OCI-LY1 (cell line): ENCODE results near the gene NCKAP1.

Experiments
- H2AFZ ChIP-seq: fragments of 200-600 bp; sonication (generic), shearing (Covaris generic); 2 replicates; pipeline ENCODE4 v1.6.0; 2014; ENCODE audit warnings: antibody characterized with exemption, mild to moderate bottlenecking, low read length
- H3F3A ChIP-seq: fragments of 200-600 bp; sonication (generic), shearing (Covaris generic); 2 replicates; pipeline ENCODE4 v1.6.0; 2014; ENCODE audit warnings: mild to moderate bottlenecking, antibody characterized with exemption, low read length, moderate library complexity; ENCODE audit not compliant: insufficient read depth
- H3K27ac ChIP-seq: fragments of 200-600 bp; sonication (generic); 2 replicates; pipeline ENCODE4 v1.5.1; 2014; ENCODE audit warnings: low read length, mixed run types, mild to moderate bottlenecking, low read depth; ENCODE audit not compliant: poor library complexity, severe bottlenecking
- H3K27me3 ChIP-seq: fragments of 200-600 bp; sonication (generic); 2 replicates; pipeline ENCODE4 v1.6.0; 2014; ENCODE audit warnings: antibody characterized with exemption, mild to moderate bottlenecking, low read length, moderate library complexity; ENCODE audit not compliant: insufficient read depth
- H3K36me3 ChIP-seq: fragments of 200-600 bp; sonication (generic); 2 replicates; pipeline ENCODE4 v1.6.1; 2014; ENCODE audit warnings: mild to moderate bottlenecking, antibody characterized with exemption, low read length, moderate library complexity, mixed read lengths; ENCODE audit not compliant: insufficient read depth
- H3K4me1 ChIP-seq: fragments of 200-600 bp; sonication (generic); 2 replicates; pipeline ENCODE4 v1.5.1; 2014; ENCODE audit warnings: mild to moderate bottlenecking, low read length, moderate library complexity; ENCODE audit not compliant: insufficient read depth, severe bottlenecking
- H3K4me2 ChIP-seq: fragments of 200-600 bp; sonication (generic), shearing (Covaris generic); 2 replicates; pipeline ENCODE4 v1.6.1; 2014; ENCODE audit warnings: low read length
- H3K4me3 ChIP-seq: fragments of 200-600 bp; sonication (generic); 2 replicates; pipeline ENCODE4 v1.5.1; 2014; ENCODE audit warnings: low read length, low read depth, mild to moderate bottlenecking, mixed read lengths; ENCODE audit not compliant: poor library complexity, severe bottlenecking
- H3K79me2 ChIP-seq: fragments of 200-600 bp; shearing (Covaris generic); 2 replicates; pipeline ENCODE4 v1.6.1; 2016; ENCODE audit warnings: mixed run types, low read length, mixed read lengths; ENCODE audit not compliant: insufficient read depth
- H3K9ac ChIP-seq: fragments of 200-600 bp; sonication (generic), shearing (Covaris generic); 2 replicates; pipeline ENCODE4 v1.6.1; 2014; ENCODE audit warnings: mild to moderate bottlenecking, low read length, mixed read lengths
- H3K9me2 ChIP-seq: fragments of 200-600 bp; sonication (generic), shearing (Covaris generic); 2 replicates; pipeline ENCODE4 v1.6.1; 2014; ENCODE audit warnings: low read depth, mild to moderate bottlenecking, low read length, mixed read lengths
- H3K9me3 ChIP-seq: fragments of 200-600 bp; shearing (Covaris generic); 2 replicates; pipeline ENCODE4 v1.6.1; 2014; ENCODE audit warnings: low read length, mixed read lengths
- H4K20me1 ChIP-seq: fragments of 200-600 bp; sonication (generic), shearing (Covaris generic); 2 replicates; pipeline ENCODE4 v1.6.0; 2016; ENCODE audit warnings: mild to moderate bottlenecking, low read length; ENCODE audit not compliant: insufficient read depth
- EZH2 ChIP-seq: fragments of 200-600 bp; sonication (generic), shearing (Covaris generic); IDR thresholded peaks from 2 replicates; pipeline ENCODE4 v1.8.0; 2017; ENCODE audit warnings: borderline replicate concordance, mixed run types, mild to moderate bottlenecking, antibody characterized with exemption, low read length, moderate library complexity, mixed read lengths
- TF ChIP-seq, protein P1 (sequence below): fragments of 200-600 bp; sonication (generic), shearing (Covaris generic); IDR thresholded peaks from 2 replicates; pipeline ENCODE4 v1.5.1; 2017; ENCODE audit warnings: mild to moderate bottlenecking, antibody characterized with exemption, low read length, moderate library complexity, mixed read lengths

The NCKAP1 gene, protein sequence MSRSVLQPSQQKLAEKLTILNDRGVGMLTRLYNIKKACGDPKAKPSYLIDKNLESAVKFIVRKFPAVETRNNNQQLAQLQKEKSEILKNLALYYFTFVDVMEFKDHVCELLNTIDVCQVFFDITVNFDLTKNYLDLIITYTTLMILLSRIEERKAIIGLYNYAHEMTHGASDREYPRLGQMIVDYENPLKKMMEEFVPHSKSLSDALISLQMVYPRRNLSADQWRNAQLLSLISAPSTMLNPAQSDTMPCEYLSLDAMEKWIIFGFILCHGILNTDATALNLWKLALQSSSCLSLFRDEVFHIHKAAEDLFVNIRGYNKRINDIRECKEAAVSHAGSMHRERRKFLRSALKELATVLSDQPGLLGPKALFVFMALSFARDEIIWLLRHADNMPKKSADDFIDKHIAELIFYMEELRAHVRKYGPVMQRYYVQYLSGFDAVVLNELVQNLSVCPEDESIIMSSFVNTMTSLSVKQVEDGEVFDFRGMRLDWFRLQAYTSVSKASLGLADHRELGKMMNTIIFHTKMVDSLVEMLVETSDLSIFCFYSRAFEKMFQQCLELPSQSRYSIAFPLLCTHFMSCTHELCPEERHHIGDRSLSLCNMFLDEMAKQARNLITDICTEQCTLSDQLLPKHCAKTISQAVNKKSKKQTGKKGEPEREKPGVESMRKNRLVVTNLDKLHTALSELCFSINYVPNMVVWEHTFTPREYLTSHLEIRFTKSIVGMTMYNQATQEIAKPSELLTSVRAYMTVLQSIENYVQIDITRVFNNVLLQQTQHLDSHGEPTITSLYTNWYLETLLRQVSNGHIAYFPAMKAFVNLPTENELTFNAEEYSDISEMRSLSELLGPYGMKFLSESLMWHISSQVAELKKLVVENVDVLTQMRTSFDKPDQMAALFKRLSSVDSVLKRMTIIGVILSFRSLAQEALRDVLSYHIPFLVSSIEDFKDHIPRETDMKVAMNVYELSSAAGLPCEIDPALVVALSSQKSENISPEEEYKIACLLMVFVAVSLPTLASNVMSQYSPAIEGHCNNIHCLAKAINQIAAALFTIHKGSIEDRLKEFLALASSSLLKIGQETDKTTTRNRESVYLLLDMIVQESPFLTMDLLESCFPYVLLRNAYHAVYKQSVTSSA

DNA sequence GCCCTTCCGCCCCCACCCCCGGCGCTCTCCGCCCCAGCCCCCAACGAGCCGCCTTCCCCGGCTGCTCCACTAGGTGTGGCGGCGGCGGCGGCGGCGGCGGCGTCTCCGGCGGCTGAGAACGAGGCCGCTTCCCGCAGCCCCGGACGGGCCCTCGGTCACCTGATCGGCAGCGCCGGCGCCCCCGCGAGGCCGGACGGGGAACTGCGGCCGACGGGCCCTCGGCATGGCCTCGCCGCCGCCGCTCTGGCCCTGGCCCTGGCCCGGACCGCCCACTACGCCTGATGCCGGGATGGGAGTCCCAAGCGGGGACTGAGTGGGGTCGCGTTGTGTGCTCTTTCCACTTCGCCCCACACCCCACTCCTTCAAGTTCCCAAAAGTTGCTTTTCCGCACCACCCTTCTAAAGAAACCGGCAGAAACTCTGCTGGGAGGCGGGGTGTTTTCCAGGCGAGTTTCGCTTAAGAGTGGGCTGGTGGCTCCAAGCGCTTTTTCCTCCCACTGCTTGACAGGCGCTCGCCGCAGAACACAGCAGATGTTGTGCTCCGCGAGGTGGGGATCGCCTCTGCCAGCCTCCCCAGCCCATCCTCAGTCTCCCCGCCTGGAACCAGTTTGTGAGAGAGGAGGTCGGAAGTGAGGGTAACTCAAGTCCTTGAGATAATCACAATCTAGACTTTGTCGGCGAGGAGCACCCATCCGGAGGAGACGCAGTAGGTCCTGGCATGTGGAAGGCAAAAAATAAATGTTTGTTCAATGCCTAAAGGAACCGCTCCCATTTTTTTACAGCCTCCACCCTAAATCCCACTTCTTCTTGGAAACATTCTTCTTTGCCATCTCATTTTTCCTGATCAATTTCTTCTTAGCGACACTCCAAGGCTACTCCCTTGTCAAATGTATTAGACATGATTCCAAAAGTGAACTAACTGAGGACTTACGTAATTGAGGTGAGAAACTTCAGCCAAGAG is at the start of gene NCKAP1:
Gene NCKAP1 (minus strand): TSS at position 117 of the 960 bp plus-strand sequence. CDS start 358 bp downstream, outside the sequence.
- H3K9ac ChIP-seq: peak within 1 kb of the TSS; percentile 37; the same call in 1 of the 2 replicates
- no peaks in the 10 kb centered on the region for H4K20me1 ChIP-seq
- TF ChIP-seq, protein P1, sequence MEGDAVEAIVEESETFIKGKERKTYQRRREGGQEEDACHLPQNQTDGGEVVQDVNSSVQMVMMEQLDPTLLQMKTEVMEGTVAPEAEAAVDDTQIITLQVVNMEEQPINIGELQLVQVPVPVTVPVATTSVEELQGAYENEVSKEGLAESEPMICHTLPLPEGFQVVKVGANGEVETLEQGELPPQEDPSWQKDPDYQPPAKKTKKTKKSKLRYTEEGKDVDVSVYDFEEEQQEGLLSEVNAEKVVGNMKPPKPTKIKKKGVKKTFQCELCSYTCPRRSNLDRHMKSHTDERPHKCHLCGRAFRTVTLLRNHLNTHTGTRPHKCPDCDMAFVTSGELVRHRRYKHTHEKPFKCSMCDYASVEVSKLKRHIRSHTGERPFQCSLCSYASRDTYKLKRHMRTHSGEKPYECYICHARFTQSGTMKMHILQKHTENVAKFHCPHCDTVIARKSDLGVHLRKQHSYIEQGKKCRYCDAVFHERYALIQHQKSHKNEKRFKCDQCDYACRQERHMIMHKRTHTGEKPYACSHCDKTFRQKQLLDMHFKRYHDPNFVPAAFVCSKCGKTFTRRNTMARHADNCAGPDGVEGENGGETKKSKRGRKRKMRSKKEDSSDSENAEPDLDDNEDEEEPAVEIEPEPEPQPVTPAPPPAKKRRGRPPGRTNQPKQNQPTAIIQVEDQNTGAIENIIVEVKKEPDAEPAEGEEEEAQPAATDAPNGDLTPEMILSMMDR: peak; percentile 73
- no peak for TF ChIP-seq EZH2

DNA sequence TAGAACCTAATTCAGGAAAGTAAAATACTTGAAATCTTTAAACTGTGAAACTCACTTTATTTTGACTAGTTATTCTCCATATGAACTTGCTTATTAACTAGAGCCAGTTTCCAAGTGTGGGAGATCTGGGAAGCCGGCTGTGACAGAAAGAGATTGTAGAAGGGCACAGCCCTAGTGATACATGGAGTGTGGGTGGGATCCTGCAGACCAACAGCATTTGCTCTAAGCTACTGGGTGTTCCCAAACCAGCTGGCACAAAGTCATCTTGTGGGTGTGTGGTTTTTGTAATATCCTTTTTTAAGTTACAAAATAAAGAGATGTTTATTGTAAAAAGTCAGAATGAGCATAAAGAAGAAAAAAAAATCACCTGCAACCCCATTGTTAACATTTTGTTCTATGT is 43.7 kb upstream of the NCKAP1 start:
- H3K4me3 ChIP-seq: no peak overlapping the region
- no peaks in the 10 kb centered on the region for H3K9me3 ChIP-seq
- no peaks in the 10 kb centered on the region for H3K27me3 ChIP-seq
- no peak for TF ChIP-seq EZH2
- TF ChIP-seq, protein P1: no peak
- no peak overlapping the region for H3K27ac ChIP-seq
- H3K4me2 ChIP-seq: no peak overlapping the region
- H2AFZ ChIP-seq: no peak overlapping the region
- H4K20me1 ChIP-seq: no peaks in the 10 kb centered on the region
- no peaks in the 10 kb centered on the region for H3K79me2 ChIP-seq
- no peak overlapping the region for H3K9ac ChIP-seq
- H3K9me2 ChIP-seq: no peaks in the 10 kb centered on the region
- H3K36me3 ChIP-seq: no peaks in the 10 kb centered on the region
- no peaks in the 10 kb centered on the region for H3F3A ChIP-seq
- H3K4me1 ChIP-seq: peaks cover 16% of the 10 kb centered on the region

More for the DNA sequence above, at the start of gene NCKAP1:
- Histone ChIP-seq H3K4me1 (peaks cover 31% of the 10 kb centered on the region), H3K79me2 (no peaks in the 10 kb centered on the region), H3K27me3 (no peaks in the 10 kb centered on the region), H3K9me2 (no peaks in the 10 kb centered on the region), H2AFZ (no peak within 1 kb of the TSS), H3K4me2 (peak within 1 kb of the TSS; percentile 70), H3K9me3 (no peaks in the 10 kb centered on the region), H3K27ac (no peak within 1 kb of the TSS), H3K36me3 (no peaks in the 10 kb centered on the region), H3K4me3 (peak within 1 kb of the TSS; percentile 59), H3F3A (peaks cover 3% of the 10 kb centered on the region; the same call in 1 of the 2 replicates)
